SK-N-MC (cell line): ENCODE results near the gene BAHCC1.

Source experiments
- EZH2 ChIP-seq: fragments of 200-600 bp; sonication (generic); IDR thresholded peaks from one replicate; pipeline ENCODE4 v1.6.1; 2017; ENCODE audit warnings: antibody characterized with exemption
- FOXP2 ChIP-seq: optimal IDR thresholded peaks from 2 replicates; pipeline ENCODE3; 2011; ENCODE audit warnings: mild to moderate bottlenecking, moderate library complexity; ENCODE audit not compliant: insufficient read depth; ENCODE audit errors: extremely low read length, control extremely low read depth

- no peak for TF ChIP-seq FOXP2
- no peak for TF ChIP-seq EZH2
Measured at GRCh38 chr17:81511804-81512561, 116.7 kb downstream of the BAHCC1 start.
